ENCODE data around the gene NARF. TPM values are rescaled to one million over a fixed set of nuclear protein-coding genes. Genes with fewer than 3 reads are reported as not detected.
A peak's percentile ranks its signal among the peaks of the same experiment; 100 is the strongest.
"Not testable (repeated sequence)": the region's sequence is repeated elsewhere in the genome, so short reads cannot be mapped to it uniquely, and the experiment has no call there.

The NARF gene
- total RNA-seq, 2 experiments from 2014 or later = 106 to 121 TPM

DNA sequence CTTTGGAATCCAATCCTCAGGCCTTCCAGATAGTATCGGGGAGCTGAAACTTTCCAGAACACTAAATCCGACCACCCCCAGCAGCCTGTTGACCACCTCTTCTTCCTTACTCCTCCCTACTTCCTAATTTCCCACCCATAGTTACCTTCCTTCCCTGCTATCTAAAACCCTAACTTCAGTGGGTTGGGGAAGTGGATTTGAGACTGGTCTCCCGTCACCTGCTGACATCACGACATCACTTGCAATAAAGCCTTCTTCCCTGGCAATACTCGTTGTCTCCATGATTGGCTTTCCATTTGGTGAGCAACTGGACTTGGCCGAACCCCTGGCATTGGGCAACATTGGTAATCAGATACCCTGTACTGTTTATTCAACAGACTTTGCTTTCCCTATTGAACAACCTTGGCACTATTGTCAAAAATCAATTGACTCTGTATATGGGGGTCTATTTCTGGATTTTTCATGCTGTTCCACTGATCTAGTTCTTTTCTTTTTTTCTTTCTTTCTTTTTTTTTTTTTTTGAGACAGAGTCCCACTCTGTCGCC, 49.2 kb downstream of the NARF start:
- DNase-seq (no peak), ATAC-seq (ENCODE audit: low read depth) (no peak)
- Mint-ChIP-seq H3K4me1 (peaks cover 10% of the 10 kb centered on the region), H3K4me3 (no peak overlapping the region), H3K27ac (no peak overlapping the region), H3K27me3 (no peaks in the 10 kb centered on the region), H3K9me3 (no peaks in the 10 kb centered on the region), H3K36me3 (no peaks in the 10 kb centered on the region)
- POLR2A ChIA-PET = no interaction called here

DNA sequence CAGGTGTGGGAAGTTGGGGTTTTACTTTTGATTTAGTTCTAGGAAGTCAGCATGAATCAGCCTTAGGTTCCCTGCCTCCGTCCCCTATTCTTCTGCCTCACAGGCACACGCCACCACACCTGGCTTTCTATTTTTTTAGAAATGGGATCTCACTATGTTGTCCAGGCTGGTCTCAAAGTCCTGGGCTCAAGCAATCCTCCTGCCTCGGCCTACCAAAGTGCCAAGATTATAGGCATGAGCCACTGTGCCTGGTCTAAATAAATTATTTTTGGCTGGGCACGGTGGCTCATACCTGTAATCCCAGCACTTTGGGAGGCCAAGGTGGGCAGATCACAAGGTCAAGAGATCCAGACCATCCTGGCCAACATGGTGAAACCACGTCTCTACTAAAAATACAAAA, 53.1 kb downstream of the NARF start:
- H3K36me3 Mint-ChIP-seq; H3K4me3 Mint-ChIP-seq; POLR2A ChIA-PET; DNase-seq; H3K27ac Mint-ChIP-seq; H3K27me3 Mint-ChIP-seq; H3K9me3 Mint-ChIP-seq; H3K4me1 Mint-ChIP-seq; ATAC-seq (ENCODE audit: low read depth): not testable (repeated sequence)

GRCh38 chr17:82513864-82514263, 55.3 kb downstream of the NARF start:
- DNase-seq; H3K9me3 Mint-ChIP-seq; POLR2A ChIA-PET; H3K4me1 Mint-ChIP-seq; H3K27me3 Mint-ChIP-seq; H3K4me3 Mint-ChIP-seq; H3K27ac Mint-ChIP-seq; H3K36me3 Mint-ChIP-seq; ATAC-seq (ENCODE audit: low read depth): not testable (repeated sequence)

DNA sequence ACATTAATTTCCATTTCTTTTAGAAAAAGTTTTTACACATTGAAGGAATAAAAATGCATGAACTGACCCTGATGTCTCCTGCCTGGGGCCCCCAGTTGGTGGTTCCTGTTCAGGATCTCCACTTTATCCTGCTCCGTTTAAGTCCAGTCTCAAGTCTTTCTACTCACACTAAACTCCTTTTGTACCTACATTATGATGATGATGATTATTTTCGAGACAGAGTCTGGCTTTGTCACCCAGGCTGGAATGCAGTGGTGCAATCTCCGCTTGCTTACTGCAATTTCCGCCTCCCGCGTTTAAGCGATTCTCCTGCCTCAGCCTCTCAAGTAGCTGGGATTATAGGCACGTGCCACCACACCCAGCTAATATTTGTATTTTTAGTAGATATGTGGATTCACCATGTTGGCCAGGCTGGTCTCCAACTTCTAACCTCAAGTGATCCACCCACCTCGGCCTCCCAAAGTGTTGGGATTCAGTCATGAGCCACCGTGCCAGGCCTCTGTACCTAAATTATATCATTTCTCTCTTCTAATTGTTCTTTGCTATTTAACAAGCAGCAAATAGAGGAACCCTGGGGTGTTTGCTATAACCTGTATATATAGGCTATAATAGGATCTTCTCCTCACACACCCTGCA, 58.8 kb downstream of the NARF start:
- Mint-ChIP-seq H3K9me3 (no peaks in the 10 kb centered on the region), H3K27ac (no peak overlapping the region), H3K4me3 (no peak overlapping the region), H3K36me3 (peaks cover 8% of the 10 kb centered on the region), H3K27me3 (peaks cover 2% of the 10 kb centered on the region), H3K4me1 (peaks cover 10% of the 10 kb centered on the region)
- DNase-seq = no peak
- no peak for ATAC-seq (ENCODE audit: low read depth)
- POLR2A ChIA-PET = no interaction called here

- POLR2A ChIA-PET = interaction anchor here (0.5 to 3.2 kb wide), 11 partner anchors 9 to 221 kb away, joined by 3 to 16 read pairs (median 4); no protein-coding TSS in a partner anchor
- Mint-ChIP-seq H3K36me3 (peaks cover 11% of the 10 kb centered on the region), H3K9me3 (no peaks in the 10 kb centered on the region), H3K4me1 (peaks cover 15% of the 10 kb centered on the region), H3K27me3 (no peaks in the 10 kb centered on the region), H3K27ac (peak within 1 kb of the TSS; percentile 84), H3K4me3 (peak within 1 kb of the TSS; percentile 86)
- peak; percentile 98 for ATAC-seq (ENCODE audit: low read depth)
- DNase-seq = peak; percentile 100
These were observed 60.6 kb downstream of the NARF start, which contains the start of gene FOXK2 for GRCh38 chr17:82518826-82519810. FOXK2 (plus strand) TSS chr17:82519732; CDS start chr17:82519889, 157 bp downstream.

DNA sequence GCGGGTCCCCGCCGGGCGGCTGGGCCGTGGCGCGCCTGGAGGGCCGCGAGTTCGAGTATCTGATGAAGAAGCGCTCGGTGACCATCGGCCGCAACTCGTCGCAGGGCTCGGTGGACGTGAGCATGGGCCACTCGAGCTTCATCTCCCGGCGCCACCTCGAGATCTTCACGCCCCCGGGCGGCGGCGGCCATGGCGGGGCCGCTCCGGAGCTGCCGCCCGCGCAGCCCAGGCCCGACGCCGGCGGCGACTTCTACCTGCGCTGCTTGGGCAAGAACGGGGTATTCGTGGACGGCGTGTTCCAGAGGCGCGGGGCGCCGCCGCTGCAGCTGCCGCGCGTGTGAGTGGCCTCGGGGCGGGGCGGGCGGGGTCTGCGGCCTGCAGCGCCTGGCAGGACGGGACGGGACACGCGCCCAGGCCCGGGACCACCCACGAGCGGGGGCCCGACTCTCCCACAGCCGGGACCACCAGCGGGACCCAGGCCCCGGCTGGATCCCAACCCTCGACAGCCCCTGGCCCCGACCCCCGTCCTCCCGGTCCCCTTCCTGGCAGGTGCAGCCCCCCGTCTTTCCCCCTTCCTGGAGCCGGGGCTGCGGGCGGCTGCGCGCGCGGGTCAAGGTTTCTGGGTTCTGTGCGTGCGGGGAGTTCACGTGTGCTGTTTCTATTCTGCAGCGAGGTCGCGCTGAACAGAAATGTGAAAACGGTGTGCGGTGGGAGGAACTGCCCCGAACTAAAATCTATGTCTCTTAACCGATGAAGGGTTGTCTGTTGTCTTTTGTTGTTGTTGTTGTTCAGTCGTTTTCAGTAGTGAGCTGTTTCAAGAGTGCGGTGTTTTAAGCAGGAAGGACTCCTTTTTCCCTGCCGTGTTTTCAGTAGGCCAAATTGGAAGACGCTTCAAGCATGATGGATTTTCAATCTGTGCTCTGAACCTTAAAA, 61.7 kb downstream of the NARF start:
- Mint-ChIP-seq H3K27ac (peak overlapping the region; percentile 84), H3K27me3 (no peaks in the 10 kb centered on the region), H3K4me3 (peak overlapping the region; percentile 86), H3K36me3 (peaks cover 11% of the 10 kb centered on the region), H3K9me3 (no peaks in the 10 kb centered on the region), H3K4me1 (peaks cover 17% of the 10 kb centered on the region)
- DNase-seq = peak; percentile 73
- POLR2A ChIA-PET = interaction anchor here (0.7 to 3.2 kb wide), 11 partner anchors 8 to 648 kb away, joined by 3 to 16 read pairs (median 4); no protein-coding TSS in a partner anchor
- ATAC-seq (ENCODE audit: low read depth) = peak; percentile 27

- DNase-seq = no peak
- no peak for ATAC-seq (ENCODE audit: low read depth)
- H3K27ac Mint-ChIP-seq = peak overlapping the region; percentile 19
- H3K27me3 Mint-ChIP-seq = no peaks in the 10 kb centered on the region
- H3K4me1 Mint-ChIP-seq = peaks cover 34% of the 10 kb centered on the region
- H3K36me3 Mint-ChIP-seq = peaks cover 13% of the 10 kb centered on the region
- H3K9me3 Mint-ChIP-seq = no peaks in the 10 kb centered on the region
- no peak overlapping the region for H3K4me3 Mint-ChIP-seq
- POLR2A ChIA-PET = no interaction called here
These were observed 66.0 kb downstream of the NARF start for GRCh38 chr17:82524540-82524939.

GRCh38 chr17:82525712-82526111, 67.2 kb downstream of the NARF start:
- Mint-ChIP-seq H3K27me3 (no peaks in the 10 kb centered on the region), H3K9me3 (no peaks in the 10 kb centered on the region), H3K27ac (no peak overlapping the region), H3K36me3 (peaks cover 12% of the 10 kb centered on the region), H3K4me3 (no peak overlapping the region), H3K4me1 (peaks cover 36% of the 10 kb centered on the region)
- DNase-seq = no peak
- POLR2A ChIA-PET = interaction anchor here (0.6 kb wide), 1 partner anchor 1127 kb away, joined by 3 read pairs; no protein-coding TSS in a partner anchor
- ATAC-seq (ENCODE audit: low read depth) = no peak

DNA sequence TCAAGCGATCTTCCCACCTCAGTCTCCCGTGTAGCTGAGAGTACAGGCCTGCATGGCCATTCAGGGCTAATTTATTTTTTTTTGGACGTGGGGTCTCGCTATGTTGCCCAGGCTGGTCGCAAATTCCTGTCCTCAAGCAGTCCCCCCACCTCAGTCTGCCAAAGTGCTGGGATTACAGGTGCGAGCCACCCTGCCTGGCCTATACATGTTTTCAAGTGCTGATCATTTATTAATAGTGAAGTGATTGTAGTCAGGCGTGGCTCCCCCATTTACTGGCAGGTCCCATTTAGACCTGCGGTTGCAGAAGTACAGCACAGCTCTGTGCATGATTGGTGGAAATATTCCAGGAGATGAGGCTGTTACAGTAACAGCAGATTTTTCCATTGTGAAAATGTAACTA, 69.4 kb downstream of the NARF start:
- DNase-seq (no peak), ATAC-seq (ENCODE audit: low read depth) (no peak)
- Mint-ChIP-seq H3K36me3 (peaks cover 12% of the 10 kb centered on the region), H3K27me3 (no peaks in the 10 kb centered on the region), H3K27ac (no peak overlapping the region), H3K9me3 (no peaks in the 10 kb centered on the region), H3K4me3 (peak overlapping the region; percentile 3), H3K4me1 (peaks cover 36% of the 10 kb centered on the region)
- POLR2A ChIA-PET = interaction anchor here (2.7 kb wide), 1 partner anchor 8 kb away, joined by 13 read pairs; the partner anchor contains the start of gene FOXK2

- peak; percentile 87 for ATAC-seq (ENCODE audit: low read depth)
- Mint-ChIP-seq H3K4me1 (peaks cover 33% of the 10 kb centered on the region), H3K9me3 (no peaks in the 10 kb centered on the region), H3K4me3 (peak overlapping the region; percentile 25), H3K27ac (peak overlapping the region; percentile 67), H3K27me3 (no peaks in the 10 kb centered on the region), H3K36me3 (peaks cover 10% of the 10 kb centered on the region)
- POLR2A ChIA-PET = interaction anchor here (2.7 kb wide), 1 partner anchor 9 kb away, joined by 13 read pairs; the partner anchor contains the start of gene FOXK2
- DNase-seq = no peak
These were observed 70.1 kb downstream of the NARF start for GRCh38 chr17:82528484-82529265.

DNA sequence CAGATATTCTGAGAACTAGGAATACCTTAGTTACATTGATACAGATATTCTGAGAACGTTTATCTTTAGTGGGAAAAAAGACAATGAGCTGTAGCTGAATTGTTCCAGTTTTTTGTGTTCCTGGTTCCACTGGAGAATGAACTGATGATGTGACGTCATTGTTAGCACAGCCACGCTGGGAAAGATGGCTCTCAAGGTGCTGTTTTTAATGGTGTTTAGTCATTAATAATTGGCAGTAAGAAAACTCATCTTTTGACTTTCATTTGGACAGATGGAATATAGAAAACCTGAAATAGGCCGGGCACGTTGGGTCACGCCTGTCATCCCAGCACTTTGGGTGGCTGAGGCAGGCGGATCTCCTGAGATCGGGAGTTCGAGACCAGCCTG, 71.4 kb downstream of the NARF start:
- no peak for DNase-seq
- POLR2A ChIA-PET = no interaction called here
- H3K27ac Mint-ChIP-seq = no peak overlapping the region

DNA sequence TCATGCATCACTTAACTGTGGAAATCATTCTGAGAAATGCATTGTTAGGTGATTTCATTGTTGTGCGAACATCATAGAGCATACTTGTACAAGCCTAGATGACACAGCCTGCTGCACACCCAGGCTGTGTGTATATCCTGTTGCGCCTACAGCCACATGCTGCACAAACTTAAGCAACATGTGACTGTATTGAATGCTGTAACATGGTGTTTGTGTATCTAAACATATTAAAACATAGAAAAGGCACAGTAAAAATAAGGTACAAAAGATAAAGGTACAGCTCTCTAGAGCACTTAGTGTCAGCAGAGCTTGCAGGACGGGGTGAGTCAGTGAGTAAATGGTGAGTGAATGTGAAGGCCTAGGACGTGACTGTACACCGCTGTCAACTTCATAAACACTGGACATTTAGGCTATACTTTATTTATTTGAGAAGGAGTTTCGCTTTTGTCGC, 72.9 kb downstream of the NARF start:
- Mint-ChIP-seq H3K4me3 (no peak overlapping the region), H3K4me1 (peaks cover 43% of the 10 kb centered on the region), H3K27ac (peak overlapping the region; percentile 34), H3K9me3 (no peaks in the 10 kb centered on the region), H3K36me3 (peaks cover 10% of the 10 kb centered on the region), H3K27me3 (no peaks in the 10 kb centered on the region)
- DNase-seq = no peak
- POLR2A ChIA-PET = no interaction called here
- peak; percentile 41 for ATAC-seq (ENCODE audit: low read depth)

More for the DNA sequence above, 71.4 kb downstream of the NARF start:
- no peak overlapping the region for H3K4me3 Mint-ChIP-seq
- H3K27me3 Mint-ChIP-seq = no peaks in the 10 kb centered on the region
- H3K36me3 Mint-ChIP-seq = peaks cover 10% of the 10 kb centered on the region
- ATAC-seq (ENCODE audit: low read depth) = no peak
- peaks cover 36% of the 10 kb centered on the region for H3K4me1 Mint-ChIP-seq
- no peaks in the 10 kb centered on the region for H3K9me3 Mint-ChIP-seq

Data from activated naive CD8-positive, alpha-beta T cell treated with anti-CD3 and anti-CD28 coated beads, Interleukin-2, amount 10 ng/mL, durations not matched to agents 7 days and 5 days (primary cell).